Measurements from ENCODE around the gene FREM2. TPM values are rescaled to one million over a fixed set of nuclear protein-coding genes. Genes with fewer than 3 reads are reported as not detected.
A peak's percentile ranks its signal among the peaks of the same experiment; 100 is the strongest.

The FREM2 gene
- total RNA-seq, 6 donors from 2014 or later: 7.8 to 26.6 (median 17.3) TPM

DNA sequence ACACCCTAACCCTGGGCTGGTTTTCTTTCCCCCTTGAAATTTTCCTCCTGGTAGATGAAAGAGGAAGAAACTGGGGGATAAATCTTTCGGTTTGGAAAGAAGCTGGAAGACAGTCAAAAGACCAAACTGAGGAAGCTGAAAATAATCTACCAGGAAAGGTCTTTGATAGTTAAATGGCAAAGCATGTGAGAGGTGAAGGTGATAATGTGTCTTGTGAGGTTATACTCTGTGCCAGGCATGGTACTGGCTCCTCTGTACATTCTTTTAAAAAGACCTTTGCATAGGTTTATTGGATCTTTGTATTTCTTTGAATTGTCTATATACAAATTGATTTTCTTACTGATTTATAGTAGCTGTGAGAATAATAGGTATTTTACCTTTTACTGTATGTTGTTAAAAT, 98.6 kb downstream of the FREM2 start:
- peak overlapping the region in 2 of 4 donors; percentile 15 to 23 for H3K4me3 ChIP-seq
- ATAC-seq (ENCODE audit: low FRiP score in 2 of 2): no peak

DNA sequence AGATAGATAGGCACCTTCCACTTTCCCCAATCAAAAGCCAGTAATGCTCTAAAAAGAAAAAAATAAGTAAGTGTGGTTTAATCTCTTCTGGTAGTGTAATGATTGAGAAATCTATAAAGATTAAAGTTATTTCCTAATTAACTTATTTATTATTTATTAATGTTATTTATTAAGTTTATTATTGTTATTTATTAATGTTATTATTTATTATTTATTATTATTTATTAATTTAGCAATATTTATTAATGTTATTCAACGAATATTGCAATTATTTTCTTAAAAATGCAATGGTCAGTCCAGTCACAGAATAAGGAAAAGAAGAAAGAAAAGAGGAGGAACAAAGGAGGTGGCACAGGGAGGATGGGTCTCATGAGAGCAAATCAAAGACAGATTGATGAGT, 100.7 kb downstream of the FREM2 start:
- ATAC-seq (ENCODE audit: low FRiP score in 2 of 2) (no peak), DNase-seq (no peak)
- TF ChIP-seq EP300 (IDR thresholded peaks at IDR 0.05) (no peak), POLR2AphosphoS5 (IDR thresholded peaks at IDR 0.05) (no peak), POLR2A (IDR thresholded peaks at IDR 0.05) (no peak)
- TF ChIP-seq, protein P1, sequence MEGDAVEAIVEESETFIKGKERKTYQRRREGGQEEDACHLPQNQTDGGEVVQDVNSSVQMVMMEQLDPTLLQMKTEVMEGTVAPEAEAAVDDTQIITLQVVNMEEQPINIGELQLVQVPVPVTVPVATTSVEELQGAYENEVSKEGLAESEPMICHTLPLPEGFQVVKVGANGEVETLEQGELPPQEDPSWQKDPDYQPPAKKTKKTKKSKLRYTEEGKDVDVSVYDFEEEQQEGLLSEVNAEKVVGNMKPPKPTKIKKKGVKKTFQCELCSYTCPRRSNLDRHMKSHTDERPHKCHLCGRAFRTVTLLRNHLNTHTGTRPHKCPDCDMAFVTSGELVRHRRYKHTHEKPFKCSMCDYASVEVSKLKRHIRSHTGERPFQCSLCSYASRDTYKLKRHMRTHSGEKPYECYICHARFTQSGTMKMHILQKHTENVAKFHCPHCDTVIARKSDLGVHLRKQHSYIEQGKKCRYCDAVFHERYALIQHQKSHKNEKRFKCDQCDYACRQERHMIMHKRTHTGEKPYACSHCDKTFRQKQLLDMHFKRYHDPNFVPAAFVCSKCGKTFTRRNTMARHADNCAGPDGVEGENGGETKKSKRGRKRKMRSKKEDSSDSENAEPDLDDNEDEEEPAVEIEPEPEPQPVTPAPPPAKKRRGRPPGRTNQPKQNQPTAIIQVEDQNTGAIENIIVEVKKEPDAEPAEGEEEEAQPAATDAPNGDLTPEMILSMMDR (IDR thresholded peaks at IDR 0.05): no peak
- WGBS, 2 donors: 45 to 58% methylated on average over 1 of the region's 1 CpG
- H3K4me1 ChIP-seq: no peaks in the 10 kb centered on the region
- H3K27ac ChIP-seq: no peak overlapping the region
- H3K36me3 ChIP-seq: no peaks in the 10 kb centered on the region
- no peaks in the 10 kb centered on the region for H3K27me3 ChIP-seq
- no peaks in the 10 kb centered on the region for H3K9me3 ChIP-seq
- H3K4me3 ChIP-seq: no peak overlapping the region

More for the DNA sequence above, 98.6 kb downstream of the FREM2 start:
- TF ChIP-seq POLR2A (IDR thresholded peaks at IDR 0.05) (no peak), EP300 (IDR thresholded peaks at IDR 0.05) (no peak), POLR2AphosphoS5 (IDR thresholded peaks at IDR 0.05) (no peak)
- TF ChIP-seq, protein P1 (IDR thresholded peaks at IDR 0.05): no peak
- no peaks in the 10 kb centered on the region for H3K9me3 ChIP-seq
- no peaks in the 10 kb centered on the region for H3K4me1 ChIP-seq
- no peaks in the 10 kb centered on the region for H3K27me3 ChIP-seq
- 16 to 25% methylated on average over 1 of the region's 1 CpG for WGBS, 2 donors
- no peaks in the 10 kb centered on the region for H3K36me3 ChIP-seq
- DNase-seq: no peak
- H3K27ac ChIP-seq: peak overlapping the region in 1 of 4 donors; percentile 24

- WGBS, 2 donors: 93 to 94% methylated on average over 1 of the region's 1 CpG
- DNase-seq (no peak), ATAC-seq (ENCODE audit: low FRiP score in 2 of 2) (no peak)
- TF ChIP-seq POLR2AphosphoS5 (IDR thresholded peaks at IDR 0.05) (no peak), EP300 (IDR thresholded peaks at IDR 0.05) (no peak), POLR2A (IDR thresholded peaks at IDR 0.05) (no peak)
- TF ChIP-seq, protein P1 (IDR thresholded peaks at IDR 0.05): no peak
- H3K27ac ChIP-seq: no peak overlapping the region
- H3K4me3 ChIP-seq: no peak overlapping the region
- no peaks in the 10 kb centered on the region for H3K36me3 ChIP-seq
- no peaks in the 10 kb centered on the region for H3K9me3 ChIP-seq
- no peaks in the 10 kb centered on the region for H3K27me3 ChIP-seq
- no peaks in the 10 kb centered on the region for H3K4me1 ChIP-seq
Observed at GRCh38 chr13:38796890-38797289, 110.0 kb downstream of the FREM2 start.

DNA sequence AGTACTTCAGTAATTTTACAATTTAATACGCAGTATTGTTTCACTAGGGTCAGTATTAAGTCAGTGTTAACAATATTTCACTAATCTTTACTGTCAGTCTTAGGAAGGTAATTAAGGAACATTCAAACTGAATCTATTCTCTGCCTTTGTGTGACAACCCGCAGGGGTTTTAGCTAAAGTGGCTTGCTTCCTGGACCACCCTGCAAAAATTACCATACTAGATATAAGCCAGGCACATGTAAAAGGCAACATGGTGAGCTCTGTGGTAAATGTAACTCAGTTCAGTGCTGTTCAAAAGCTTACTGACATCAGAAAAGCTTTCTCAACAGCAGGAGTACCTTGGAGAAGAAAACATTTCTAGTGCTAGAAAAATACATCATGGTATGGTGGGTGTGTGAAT, 116.7 kb downstream of the FREM2 start:
- Histone ChIP-seq H3K4me3 (no peak overlapping the region), H3K9me3 (peaks cover 0 to 5% (median 2%) of the 10 kb centered on the region in 4 donors), H3K36me3 (no peaks in the 10 kb centered on the region), H3K27me3 (no peaks in the 10 kb centered on the region), H3K27ac (no peak overlapping the region), H3K4me1 (no peaks in the 10 kb centered on the region)
- ATAC-seq (ENCODE audit: low FRiP score in 2 of 2) (no peak), DNase-seq (no peak)
- WGBS, 2 donors: 63 to 76% methylated on average over 2 of the region's 2 CpGs
- TF ChIP-seq, protein P1 (IDR thresholded peaks at IDR 0.05): no peak
- no peak for TF ChIP-seq POLR2AphosphoS5 (IDR thresholded peaks at IDR 0.05)
- TF ChIP-seq POLR2A (IDR thresholded peaks at IDR 0.05): no peak
- TF ChIP-seq EP300 (IDR thresholded peaks at IDR 0.05): no peak

DNA sequence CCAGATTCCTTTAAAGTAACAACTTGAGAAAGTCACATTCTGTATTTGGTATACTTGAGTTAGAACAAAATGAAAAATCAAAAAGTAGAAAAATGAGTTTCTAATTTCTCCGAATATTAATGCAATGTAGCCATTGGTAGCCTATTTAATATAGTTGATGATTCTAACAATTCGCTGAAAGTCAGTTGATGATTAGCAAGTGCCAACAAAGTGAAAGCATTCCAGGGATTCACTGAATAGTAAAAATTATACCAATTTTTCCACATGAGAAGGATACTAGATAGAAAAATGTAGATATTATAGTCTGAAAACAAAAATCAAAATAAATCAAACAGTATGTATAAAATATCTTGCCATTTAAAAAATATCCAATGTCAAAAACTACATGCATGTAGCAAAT, 117.2 kb downstream of the FREM2 start:
- no peaks in the 10 kb centered on the region for H3K4me1 ChIP-seq
- TF ChIP-seq EP300 (IDR thresholded peaks at IDR 0.05) (no peak), POLR2A (IDR thresholded peaks at IDR 0.05) (no peak), POLR2AphosphoS5 (IDR thresholded peaks at IDR 0.05) (no peak)
- TF ChIP-seq, protein P1 (IDR thresholded peaks at IDR 0.05): no peak
- no peaks in the 10 kb centered on the region for H3K36me3 ChIP-seq
- no peaks in the 10 kb centered on the region for H3K27me3 ChIP-seq
- no peak for DNase-seq
- peaks cover under 1 to 7% (median 4%) of the 10 kb centered on the region in 4 donors for H3K9me3 ChIP-seq
- no peak for ATAC-seq (ENCODE audit: low FRiP score in 2 of 2)
- no peak overlapping the region for H3K4me3 ChIP-seq
- 89 to 91% methylated on average over 2 of the region's 2 CpGs for WGBS, 2 donors
- no peak overlapping the region for H3K27ac ChIP-seq

All from upper lobe of left lung (tissue), 6 donors.